Tibial nerve (tissue), 4 donors: ENCODE data around the gene WDPCP. TPM values are rescaled to one million over a fixed set of nuclear protein-coding genes. Genes with fewer than 3 reads are reported as not detected.

Experiments
- DNase-seq, 2 donors: peaks; one replicate each; pipeline ENCODE4 v3.0.0-alpha.2; 2019; ENCODE audit warnings: low spot score in 2 of 2
- H3K27ac ChIP-seq, 4 donors: fragments of 200-600 bp; sonication (generic) in 3 of 4; one replicate each; pipeline ENCODE4 v1.5.1; 2017 to 2019; ENCODE audit warnings: mild to moderate bottlenecking in 1 of 4
- H3K27me3 ChIP-seq, 2 donors: fragments of 200-600 bp; sonication (generic) in 1 of 2; one replicate each; pipeline versions ENCODE4 v1.5.1 to v1.6.0; 2017 to 2019
- H3K36me3 ChIP-seq, 3 donors: fragments of 200-600 bp; sonication (generic); one replicate each; pipeline ENCODE4 v1.5.1; 2018 to 2019
- H3K4me1 ChIP-seq, 4 donors: fragments of 200-600 bp; sonication (generic) in 3 of 4; one replicate each; pipeline ENCODE4 v1.5.1; 2017 to 2019
- H3K4me3 ChIP-seq, 4 donors: fragments of 200-600 bp; sonication (generic) in 3 of 4; one replicate each; pipeline ENCODE4 v1.5.1; 2017 to 2019; ENCODE audit warnings: mild to moderate bottlenecking in 1 of 4, moderate library complexity in 1 of 4
- H3K9me3 ChIP-seq, 4 donors: fragments of 200-600 bp; sonication (generic) in 3 of 4; one replicate each; pipeline ENCODE4 v1.5.1; 2017 to 2019
- CTCF ChIP-seq, 5 experiments: fragments of 200-600 bp in 3 of 5; fragments of 450-650 bp in 2 of 5; sonication (generic) in 3 of 5; IDR thresholded peaks; one replicate each; pipeline ENCODE4 v1.5.1; 2016 to 2019; ENCODE audit warnings: antibody characterized with exemption in 5 of 5, mild to moderate bottlenecking in 3 of 5, moderate library complexity in 2 of 5
- EP300 ChIP-seq, 2 donors: sonication (generic); formaldehyde crosslinking; IDR thresholded peaks; one replicate each; pipeline ENCODE4 v1.6.1; 2017; ENCODE audit warnings: antibody characterized with exemption in 2 of 2, mild to moderate bottlenecking in 1 of 2
- POLR2A ChIP-seq, 2 donors: fragments of 450-650 bp; IDR thresholded peaks; one replicate each; pipeline ENCODE4 v1.6.1; 2017; ENCODE audit warnings: antibody characterized with exemption in 2 of 2, mild to moderate bottlenecking in 2 of 2, moderate library complexity in 2 of 2
- WGBS, 2 donors: methylation state at CpG; one replicate each; pipeline ENCODE4 v1.1.5; 2018; 5-methylcytosine and 5-hydroxymethylcytosine counted together
- total RNA-seq, 4 donors: library from RNA; depleted of rRNA; stranded (reverse); fragments of >200 nt; gene quantifications; one replicate each; pipeline ENCODE4 v1.1.0, GENCODE V29; 2016

The WDPCP gene
- total RNA-seq, 4 donors from 2014 or later, result 14.4 to 22.4 (median 20.4) TPM

DNA sequence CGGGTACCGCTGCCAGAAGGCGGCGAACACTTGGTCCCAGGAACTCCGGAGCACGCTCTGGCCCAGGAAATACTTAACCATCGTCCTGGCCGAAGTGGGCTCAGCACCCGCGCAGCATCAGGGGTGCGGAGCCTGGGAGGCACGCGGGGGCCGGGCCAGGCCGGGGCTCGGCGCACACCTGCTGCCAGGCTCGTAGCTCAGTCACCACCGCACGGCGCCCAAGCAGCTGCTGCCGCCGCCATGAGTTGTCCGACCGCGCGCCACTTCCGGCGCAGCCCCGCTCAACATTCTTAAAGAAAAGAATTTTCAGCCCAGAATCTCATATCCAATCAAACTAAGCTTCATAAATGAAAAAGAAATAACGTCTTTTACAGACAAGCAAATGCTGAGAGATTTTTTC, 34.5 kb upstream of the WDPCP start:
- TF ChIP-seq EP300 (IDR thresholded peaks at IDR 0.05), result no peak
- no peak for TF ChIP-seq CTCF (IDR thresholded peaks at IDR 0.05)
- no peak for TF ChIP-seq POLR2A (IDR thresholded peaks at IDR 0.05)
- H3K36me3 ChIP-seq, result no peaks in the 10 kb centered on the region
- H3K4me3 ChIP-seq, result no peak overlapping the region
- no peaks in the 10 kb centered on the region for H3K4me1 ChIP-seq
- peaks cover 0 to 13% (median 0%) of the 10 kb centered on the region in 4 donors for H3K9me3 ChIP-seq
- no peak for DNase-seq
- H3K27ac ChIP-seq, result no peak overlapping the region
- H3K27me3 ChIP-seq, result no peaks in the 10 kb centered on the region
- 94 to 95% methylated on average over 22 to 30 of the region's 31 CpGs for WGBS, 2 donors

DNA sequence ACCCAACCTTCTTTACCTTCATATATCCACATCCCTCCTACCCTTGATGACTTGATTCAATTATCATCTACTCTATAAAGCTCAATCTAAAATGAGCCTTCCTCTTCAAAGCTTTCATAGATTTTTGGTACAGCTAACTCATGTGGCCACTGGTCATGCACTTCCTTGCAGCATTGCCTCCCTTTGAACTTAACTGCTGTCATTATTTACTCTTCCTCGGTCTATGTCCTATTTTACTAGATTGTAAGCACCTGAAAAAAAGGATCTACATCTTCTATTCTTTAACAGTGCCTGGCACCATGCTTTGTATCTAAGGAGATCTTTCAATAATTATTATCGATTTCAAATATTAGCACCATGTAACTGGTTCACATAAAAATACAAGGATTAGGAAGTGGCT, 31.1 kb upstream of the WDPCP start:
- 90 to 92% methylated on average over 2 of the region's 2 CpGs for WGBS, 2 donors
- Histone ChIP-seq H3K36me3 (no peaks in the 10 kb centered on the region), H3K27ac (no peak overlapping the region), H3K9me3 (peaks cover 0 to 10% (median 0%) of the 10 kb centered on the region in 4 donors), H3K4me1 (no peaks in the 10 kb centered on the region), H3K27me3 (no peaks in the 10 kb centered on the region), H3K4me3 (no peak overlapping the region)
- TF ChIP-seq CTCF (IDR thresholded peaks at IDR 0.05), result no peak
- TF ChIP-seq POLR2A (IDR thresholded peaks at IDR 0.05), result no peak
- TF ChIP-seq EP300 (IDR thresholded peaks at IDR 0.05), result no peak
- DNase-seq, result no peak

DNA sequence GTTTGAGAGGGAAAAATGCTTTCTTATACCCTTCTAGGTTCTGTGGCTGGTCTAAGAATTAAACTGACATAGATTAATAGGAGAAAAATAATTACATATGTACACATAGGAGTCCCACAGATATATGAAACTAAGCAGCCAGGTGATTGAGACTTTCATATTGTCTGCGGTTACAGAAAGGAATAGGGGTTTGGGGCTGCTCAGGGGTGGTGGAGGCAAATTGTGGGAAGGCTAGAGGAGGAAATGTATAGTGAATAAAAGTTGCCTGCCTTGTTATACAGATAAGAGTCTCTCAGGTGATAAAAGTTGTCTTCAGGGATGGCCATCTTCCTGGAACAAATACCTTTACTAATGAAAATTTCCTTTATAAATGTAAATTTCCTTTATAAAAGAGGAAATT, 29.1 kb upstream of the WDPCP start:
- no peak overlapping the region for H3K4me3 ChIP-seq
- H3K4me1 ChIP-seq, result no peaks in the 10 kb centered on the region
- H3K9me3 ChIP-seq, result peaks cover 0 to 10% (median 0%) of the 10 kb centered on the region in 4 donors
- no peaks in the 10 kb centered on the region for H3K36me3 ChIP-seq
- DNase-seq, result no peak
- H3K27ac ChIP-seq, result no peak overlapping the region
- WGBS, 2 donors, result 54 to 67% methylated on average over 1 of the region's 1 CpG
- H3K27me3 ChIP-seq, result no peaks in the 10 kb centered on the region
- TF ChIP-seq EP300 (IDR thresholded peaks at IDR 0.05) (no peak), CTCF (IDR thresholded peaks at IDR 0.05) (no peak), POLR2A (IDR thresholded peaks at IDR 0.05) (no peak)

DNA sequence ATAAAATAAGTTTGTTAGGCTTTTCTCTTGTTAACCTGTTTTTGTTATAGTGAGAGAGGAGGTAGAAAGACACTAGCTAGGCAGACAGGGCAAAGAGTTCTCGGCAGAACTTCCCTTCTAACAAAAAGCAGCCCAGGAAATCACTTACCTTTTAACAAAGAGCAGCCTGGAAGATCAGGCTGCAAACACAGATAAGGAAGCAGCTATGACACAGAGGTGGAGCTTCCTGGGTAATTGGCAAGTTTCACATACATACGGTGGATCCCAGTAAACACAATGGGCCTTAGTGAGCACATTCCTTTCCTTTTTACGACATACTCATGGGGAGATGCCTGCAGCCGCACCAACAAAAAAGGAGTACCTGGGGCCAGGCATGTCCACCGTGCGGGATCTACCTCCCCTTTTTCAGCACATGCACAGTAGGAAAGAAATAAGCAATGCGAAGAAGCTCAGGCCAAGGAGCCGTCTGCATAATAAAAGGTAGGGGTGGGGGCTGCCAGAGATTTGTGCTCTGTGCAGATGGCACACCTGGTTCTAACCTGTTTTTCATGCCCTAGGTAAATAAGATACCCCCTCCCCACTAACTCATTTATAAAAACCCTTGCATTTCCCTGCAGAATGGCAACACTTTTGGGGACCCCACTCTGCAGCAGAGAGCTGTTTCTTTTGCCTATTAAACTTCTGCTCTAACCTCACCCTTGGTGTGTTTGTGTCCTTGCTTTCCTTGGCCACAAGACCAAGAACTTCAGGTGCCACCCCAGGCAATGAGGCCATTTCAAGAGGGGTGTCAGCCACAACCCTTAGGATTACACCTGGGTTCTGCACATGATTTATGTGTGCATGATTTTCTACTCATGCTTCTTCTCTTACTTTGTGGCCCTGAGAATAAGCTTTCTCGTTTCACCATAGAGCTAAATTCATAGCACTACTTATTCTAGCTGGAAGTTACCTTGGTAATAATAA, 27.0 kb upstream of the WDPCP start:
- no peaks in the 10 kb centered on the region for H3K4me1 ChIP-seq
- no peak overlapping the region for H3K4me3 ChIP-seq
- DNase-seq, result no peak
- no peak for TF ChIP-seq EP300 (IDR thresholded peaks at IDR 0.05)
- no peak for TF ChIP-seq POLR2A (IDR thresholded peaks at IDR 0.05)
- no peak for TF ChIP-seq CTCF (IDR thresholded peaks at IDR 0.05)
- no peak overlapping the region for H3K27ac ChIP-seq
- H3K27me3 ChIP-seq, result no peaks in the 10 kb centered on the region
- 50 to 57% methylated on average over 9 of the region's 9 CpGs for WGBS, 2 donors
- no peaks in the 10 kb centered on the region for H3K36me3 ChIP-seq
- H3K9me3 ChIP-seq, result peaks cover 0 to 4% (median 0%) of the 10 kb centered on the region in 4 donors

- no peak for DNase-seq
- Histone ChIP-seq H3K27ac (no peak overlapping the region), H3K9me3 (no peaks in the 10 kb centered on the region), H3K27me3 (no peaks in the 10 kb centered on the region), H3K4me3 (no peak overlapping the region), H3K36me3 (no peaks in the 10 kb centered on the region), H3K4me1 (no peaks in the 10 kb centered on the region)
- WGBS, 2 donors, result 72 to 85% methylated on average over 2 of the region's 2 CpGs
- TF ChIP-seq POLR2A (IDR thresholded peaks at IDR 0.05) (no peak), EP300 (IDR thresholded peaks at IDR 0.05) (no peak), CTCF (IDR thresholded peaks at IDR 0.05) (no peak)
Measured at GRCh38 chr2:63614448-63614968, 26.2 kb upstream of the WDPCP start.
